GM21367 (cell line): ENCODE data around the gene CEBPA.
"Not testable (repeated sequence)": the region's sequence is repeated elsewhere in the genome, so short reads cannot be mapped to it uniquely, and the experiment has no call there.

ENCODE experiments used
- ATAC-seq: cut with Tn5 transposase; IDR thresholded peaks from one replicate; pipeline ENCODE4 v1.9.1; 2021; ENCODE audit not compliant: unreplicated experiment

CEBPA gene

DNA sequence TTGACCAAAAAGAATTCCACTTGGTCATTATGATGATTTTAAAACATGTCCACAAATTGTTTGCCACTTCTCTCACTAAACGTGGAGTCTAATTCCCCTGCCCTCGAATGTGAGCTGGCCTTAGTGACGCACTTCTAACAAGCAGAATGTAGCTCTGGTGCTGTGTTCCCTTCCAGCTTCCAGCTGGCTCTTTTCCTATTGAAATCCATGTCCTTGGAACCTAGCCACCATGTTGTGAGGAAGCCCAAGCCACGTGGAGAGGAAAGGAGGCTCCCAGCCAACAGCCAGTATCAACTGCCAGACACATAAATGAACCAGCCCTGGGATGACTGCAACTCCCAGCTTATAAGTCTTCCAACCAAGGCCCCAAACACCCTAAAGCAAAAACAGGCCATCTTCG lies 23.6 kb upstream of the CEBPA start:
- ATAC-seq: no peak

DNA sequence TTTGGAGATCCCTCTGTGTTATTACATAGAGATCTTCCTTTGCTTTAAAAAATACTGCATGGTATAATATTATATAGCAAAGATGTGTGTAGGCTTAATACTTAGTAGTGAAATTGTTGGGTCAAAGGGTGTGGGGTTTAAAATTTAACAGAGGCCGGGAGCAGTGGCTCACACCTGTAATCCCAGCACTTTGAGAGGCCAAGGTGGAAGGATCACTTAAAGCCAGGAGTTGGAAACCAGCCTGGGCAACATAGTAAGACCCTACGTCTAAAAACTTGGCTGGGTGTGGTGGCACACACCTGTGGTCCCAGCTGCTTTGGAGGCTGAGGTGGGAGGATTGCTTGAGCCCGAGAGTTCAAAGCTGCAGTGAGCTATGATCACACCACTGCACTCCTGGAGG lies 22.3 kb upstream of the CEBPA start:
- no peak for ATAC-seq

DNA sequence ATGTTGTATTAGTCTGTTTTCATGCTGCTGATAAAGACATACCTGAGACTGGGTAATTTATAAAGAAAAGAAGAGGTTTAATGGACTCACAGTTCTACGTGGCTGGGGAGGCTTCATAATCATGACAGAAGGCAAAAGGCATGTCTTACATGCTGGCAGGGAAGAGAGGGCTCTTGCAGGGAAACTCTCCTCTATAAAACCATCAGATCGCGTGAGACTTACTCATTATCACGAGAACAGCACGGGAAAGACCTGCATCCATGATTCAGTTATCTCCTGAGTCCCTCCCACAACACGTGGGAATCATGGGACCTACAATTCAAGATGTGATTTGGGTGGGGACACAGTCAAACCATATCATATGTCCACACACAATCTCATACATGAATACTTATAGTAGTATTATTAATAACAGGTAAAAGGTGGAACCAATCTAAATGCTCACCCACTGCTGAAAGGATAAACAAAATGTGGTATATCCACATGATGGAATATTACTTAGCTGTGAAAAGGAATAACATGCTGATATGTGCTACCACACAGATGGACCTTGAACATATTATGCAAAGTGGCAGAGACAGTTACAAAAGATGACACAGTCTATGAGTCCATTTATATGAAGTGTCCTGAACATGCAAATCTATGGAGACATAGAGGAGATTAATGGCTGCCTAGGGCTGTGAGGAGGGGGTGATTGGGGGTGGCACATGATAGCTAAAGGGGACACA lies 20.9 kb upstream of the CEBPA start:
- no peak for ATAC-seq

DNA sequence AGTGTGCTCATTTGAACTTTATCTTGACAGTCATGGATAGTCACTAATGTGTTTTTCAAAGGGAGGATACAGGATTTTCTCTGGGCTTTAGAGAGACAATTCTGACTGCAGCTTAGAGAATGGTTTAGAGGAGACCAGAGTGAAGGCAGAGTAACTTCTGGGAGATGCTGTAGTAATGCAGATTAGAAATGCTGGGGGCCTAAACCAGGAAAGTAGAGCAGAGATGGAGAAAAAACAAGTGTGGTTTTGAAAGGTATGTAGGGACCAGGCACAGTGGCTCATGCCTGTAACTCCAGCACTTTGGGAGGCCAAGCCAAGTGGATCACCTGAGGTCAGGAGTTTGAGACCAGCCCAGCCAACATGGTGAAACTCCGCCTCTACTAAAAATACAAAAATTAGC lies 18.3 kb upstream of the CEBPA start:
- no peak for ATAC-seq

DNA sequence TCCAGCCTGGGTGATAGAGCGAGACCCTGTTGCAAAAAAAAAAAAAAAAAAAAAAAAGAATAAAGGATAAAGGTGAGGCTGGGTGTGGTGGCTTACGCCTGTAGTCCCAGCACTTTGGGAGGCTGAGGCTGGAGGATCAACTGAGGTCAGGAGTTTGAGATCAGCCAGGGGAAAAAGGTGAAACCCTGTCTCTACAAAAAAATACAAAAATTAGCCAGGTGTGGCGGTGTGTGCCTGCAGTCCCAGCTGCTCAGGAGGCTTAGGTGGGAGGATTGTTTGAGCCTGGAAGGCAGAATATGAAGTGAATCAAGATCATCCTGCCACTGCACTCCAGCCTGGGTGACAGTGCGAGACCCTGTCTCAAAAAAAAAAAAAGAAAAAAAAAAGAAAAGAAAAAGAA lies 15.7 kb upstream of the CEBPA start:
- not testable (repeated sequence) for ATAC-seq

DNA sequence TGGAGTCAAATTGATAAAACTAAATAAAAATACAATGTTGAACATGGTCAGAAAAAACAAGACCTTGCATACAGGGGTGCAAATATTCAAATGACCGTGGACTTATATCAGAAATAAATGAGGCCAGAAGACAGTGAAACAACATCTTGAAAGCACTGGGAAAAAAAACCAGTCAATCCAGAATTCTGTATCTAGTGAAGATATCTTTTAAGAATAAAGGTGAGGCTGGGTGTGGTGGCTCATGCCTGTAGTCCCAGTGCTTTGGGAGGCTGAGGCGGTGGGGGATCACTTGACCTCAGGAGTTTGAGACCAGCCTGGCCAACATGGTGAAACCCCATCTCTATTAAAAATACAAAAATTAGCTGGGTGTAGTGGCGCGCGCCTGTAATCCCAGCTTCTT lies 15.2 kb upstream of the CEBPA start:
- ATAC-seq: no peak

DNA sequence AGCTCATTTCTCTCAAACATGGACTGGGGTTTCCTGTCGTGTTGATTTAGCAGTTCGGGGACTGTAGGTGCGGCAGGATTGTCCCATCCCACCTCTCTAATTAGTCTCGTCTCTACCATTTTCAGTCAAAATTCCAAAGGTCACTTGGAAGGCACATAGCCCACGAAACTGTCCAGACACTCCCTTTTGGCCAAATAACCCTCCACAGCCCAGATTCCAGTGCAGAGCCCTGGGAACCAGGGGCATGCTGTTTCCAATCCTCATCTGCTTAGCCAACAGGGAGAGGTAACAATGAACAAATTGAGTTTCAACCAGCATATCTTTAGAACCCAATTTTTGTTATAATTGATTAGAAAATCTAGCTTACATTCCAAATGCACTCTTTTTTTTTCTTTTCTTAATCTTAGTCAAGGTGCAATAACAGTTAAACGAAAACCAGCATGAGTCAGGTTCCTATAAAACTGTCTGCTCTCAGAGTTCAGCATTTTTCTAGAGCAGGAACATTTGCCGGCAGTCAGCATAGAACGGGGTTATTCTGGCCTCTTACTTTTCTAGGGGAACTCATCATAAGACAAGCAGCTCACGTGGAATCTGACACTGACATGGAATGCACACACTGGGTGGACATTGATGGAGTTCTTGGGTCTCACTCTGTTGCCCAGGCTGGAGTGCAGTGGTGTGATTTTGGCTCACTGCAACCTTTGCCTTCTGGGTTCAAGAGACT lies 14.4 kb upstream of the CEBPA start:
- ATAC-seq: no peak

DNA sequence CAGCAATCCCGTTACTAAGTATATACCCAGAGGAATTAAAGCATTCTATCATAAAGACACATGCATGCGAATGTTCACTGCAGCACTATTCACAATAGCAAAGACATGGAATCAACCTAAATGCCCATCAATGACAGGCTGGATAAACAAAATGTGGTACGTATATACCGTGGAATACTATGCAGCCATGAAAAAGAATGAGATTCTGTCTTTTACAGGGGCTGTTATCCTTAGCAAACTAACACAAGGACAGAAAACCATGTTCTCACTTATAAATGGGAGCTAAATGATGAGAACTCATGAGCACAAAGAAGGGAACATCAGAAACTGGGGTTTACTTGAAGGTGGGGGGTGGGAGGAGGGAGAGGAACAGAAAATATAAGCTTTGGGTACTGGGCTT lies 10.5 kb upstream of the CEBPA start:
- not testable (repeated sequence) for ATAC-seq

DNA sequence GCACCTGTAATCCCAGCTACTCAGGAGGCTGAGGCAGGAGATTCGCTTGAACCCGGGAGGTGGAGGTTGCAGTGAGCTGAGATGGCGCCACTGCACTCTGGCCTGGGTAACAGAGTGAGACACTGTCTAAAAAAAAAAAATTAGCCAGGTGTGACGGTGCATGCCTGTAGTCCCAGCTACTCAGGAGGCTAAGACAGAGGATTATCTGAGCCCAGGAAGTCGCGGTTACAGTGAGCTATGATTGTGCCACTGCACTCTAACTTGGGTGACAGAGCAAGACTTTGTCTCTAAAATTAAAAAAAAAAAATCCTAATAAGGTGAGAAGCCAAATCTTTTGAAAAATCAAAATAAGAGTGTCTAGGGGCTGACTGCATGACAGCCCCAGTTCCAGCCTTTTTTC lies 9.7 kb upstream of the CEBPA start:
- no peak for ATAC-seq

DNA sequence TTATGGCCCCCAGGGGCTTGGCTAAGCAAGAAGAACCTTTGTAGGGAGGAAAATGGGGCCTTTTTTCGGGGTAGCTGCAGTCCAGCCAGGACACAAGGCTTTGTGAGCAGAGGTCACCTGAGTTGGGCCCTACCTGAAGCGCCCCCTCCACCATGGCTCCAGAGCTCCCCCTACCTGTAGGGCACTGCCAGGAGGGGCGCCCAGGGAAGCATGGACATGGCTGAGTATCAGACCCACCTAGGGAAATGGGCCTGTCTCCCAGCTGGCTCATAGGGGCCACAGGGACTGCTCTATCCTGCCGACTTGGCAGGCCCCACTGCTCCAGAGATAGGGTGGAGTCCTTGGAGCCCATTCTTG lies 9.0 kb upstream of the CEBPA start:
- ATAC-seq: no peak

DNA sequence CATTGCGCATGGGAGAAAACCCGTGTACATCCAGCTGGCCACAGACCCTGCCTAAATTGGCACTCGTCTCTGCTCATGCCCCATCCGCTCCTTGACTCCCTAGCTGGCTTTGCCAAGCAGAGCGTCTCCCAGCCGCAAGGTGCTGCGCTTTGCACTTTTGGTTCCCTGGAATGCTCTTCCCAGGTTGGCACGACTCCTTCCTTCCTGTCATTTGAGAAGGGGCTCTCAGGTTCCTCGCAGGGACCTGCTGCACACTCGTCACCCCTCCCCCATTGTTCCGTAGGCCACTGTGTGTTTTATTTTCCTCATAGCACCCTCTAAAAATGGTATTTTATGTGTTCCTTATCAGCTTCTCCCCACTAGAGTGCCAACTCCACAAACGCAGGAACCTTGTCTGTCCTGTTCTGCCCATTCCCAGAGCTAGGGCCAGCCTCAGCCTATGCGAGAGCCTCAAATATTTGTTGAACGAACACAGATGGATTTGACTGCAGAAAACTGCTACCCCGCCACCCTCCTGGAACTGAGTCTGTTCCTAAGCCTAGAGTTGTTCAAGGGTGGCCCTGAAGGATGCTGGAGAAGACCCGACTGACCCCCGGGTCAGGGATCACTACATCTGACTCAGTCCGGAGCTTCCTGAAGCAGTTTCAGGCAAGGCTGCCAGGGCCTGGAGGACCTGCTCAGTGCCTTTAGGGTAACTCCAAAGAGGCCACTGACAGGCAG lies 8.4 kb upstream of the CEBPA start:
- ATAC-seq: no peak

DNA sequence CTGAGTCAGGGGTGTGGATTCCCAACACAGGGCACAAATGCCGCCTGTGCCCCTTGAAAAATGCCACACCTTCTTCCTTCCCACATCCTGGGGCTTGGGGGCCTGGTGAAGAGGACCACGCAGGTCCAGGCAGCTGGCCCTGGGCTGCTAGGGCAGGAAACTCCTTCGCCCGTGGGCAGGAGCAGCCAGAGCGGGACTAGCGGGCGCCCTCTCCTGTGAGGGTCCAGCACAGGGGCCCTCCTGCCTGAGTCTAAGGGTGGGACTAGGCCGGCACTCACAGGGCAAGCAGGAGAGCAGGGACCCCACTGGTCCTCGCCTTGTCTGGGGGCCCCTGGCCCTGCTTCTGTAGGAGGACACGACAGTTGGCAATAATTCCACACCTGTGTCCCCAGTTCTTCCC lies 7.5 kb upstream of the CEBPA start:
- ATAC-seq: no peak

DNA sequence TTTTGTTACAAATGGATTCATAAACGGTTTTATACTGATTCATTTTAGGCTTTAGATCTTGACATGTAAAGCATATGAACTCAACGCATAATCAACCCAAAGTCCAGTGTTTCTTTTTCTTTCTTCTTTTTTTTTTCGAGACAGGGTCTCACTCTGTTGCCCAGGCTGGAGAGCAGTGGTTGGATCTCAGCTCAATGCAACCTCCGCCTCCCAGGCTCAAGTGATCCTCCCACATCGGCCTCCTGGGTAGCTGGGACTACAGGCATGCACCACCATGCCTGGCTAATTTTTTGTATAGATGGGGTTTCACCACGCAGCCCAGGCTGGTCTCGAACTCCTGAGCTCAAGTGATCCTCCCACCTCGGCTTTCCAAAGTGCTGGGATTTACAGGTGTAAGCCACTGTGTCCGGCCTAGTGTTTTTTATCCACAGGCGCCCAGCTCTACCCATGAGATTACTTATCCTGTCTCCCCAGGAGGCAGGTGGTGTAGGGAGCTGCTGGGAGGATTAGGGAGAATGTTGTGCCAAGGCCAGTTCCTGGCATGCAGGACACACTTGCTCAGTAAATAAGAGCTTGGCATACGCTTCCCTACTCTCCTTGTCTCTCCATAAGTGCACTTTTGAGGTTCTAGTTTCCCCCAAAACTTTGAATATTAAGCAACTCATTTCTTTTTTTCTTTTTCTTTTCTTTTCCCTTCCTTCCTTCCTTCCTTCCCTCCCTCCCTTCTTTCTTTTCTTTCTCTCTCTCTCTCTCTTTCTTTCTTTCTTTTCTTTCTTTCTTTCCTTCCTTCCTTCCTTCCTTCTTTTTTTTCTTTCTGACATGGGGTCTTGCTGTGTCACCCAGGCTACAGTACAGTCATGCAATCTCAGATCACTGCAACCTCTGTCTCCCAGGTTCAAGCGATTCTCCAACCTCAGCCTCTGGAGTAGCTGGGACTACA lies 4.8 kb upstream of the CEBPA start:
- no peak for ATAC-seq

DNA sequence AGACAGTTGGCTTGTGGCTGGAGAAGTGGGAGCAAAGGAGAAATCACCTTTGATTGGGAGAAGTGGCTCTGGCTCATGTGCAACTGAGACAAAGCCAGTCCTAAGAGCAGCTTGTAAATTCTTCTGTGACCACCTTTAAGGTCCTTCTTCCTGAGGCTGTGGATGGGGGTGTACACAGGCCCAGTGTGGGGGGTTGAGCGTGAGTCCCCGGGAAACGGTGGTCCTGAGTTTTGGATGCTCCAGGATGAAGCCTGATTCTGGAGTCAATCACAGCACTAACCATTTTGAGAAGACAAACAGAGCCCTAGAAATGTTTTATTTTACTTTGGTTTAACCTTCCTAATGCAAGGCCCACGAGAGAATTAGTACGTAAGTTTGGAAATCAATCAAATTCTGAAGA lies 3.9 kb upstream of the CEBPA start:
- ATAC-seq: no peak

DNA sequence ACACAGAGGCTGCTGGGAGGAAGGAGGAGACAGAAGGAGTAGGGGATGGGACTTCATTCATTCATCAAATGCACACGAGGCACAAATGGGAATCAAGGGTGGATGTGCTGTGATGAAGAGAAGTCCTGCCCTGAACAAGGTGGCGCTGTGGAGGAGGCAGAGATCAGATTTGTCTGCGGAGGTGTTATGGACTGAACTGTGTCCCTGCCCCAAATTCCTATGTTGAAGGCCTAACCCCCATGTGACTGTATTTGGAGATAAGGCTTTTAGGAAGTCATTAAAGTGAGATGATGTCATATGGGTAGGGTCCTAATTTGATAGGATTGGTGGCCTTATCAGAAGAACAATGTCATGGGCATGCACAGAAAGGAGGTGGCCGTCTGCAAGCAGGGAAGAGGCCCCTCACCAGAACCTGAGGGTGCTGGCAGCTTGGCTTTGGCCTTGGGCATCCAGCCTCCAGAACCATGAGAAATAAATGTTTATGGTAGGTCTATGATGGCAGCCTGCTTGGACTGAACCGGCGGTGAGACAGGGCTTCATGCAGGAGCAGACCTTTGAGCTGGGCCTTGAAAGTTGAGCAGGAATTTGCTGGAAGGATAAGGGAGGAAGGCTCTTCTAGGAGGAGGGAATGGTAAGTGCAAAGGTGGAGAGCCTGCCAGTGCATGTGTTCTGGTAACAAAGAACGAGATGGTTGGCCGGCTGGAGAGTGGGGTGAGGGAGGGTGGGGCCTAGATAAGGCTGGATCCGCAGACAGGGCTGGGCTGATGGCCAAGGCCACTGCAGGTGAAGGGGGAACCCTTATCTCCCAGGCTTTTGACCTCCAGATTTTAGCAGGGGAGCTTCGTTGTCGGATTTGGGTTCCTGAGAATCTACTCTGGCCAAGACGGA lies 2.7 kb upstream of the CEBPA start:
- no peak for ATAC-seq

DNA sequence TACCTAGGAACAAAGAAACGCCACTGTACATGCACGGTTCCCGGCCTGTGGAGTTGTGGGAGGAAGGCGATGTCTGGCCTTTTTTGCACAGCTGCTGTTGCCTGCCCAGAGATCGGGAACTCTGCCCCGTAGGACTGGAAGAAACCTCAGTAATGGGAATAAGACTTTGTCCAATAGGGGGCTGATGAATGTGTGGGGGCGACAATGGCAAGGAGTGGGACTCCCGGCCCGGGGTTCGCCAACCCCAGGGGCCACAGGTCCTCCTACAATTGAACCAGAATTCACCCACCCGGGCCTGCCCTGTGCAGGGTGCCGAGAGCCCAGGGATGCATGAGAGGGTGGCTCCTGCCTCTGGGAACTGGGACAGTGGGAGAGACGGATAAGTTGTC lies 2.0 kb upstream of the CEBPA start:
- ATAC-seq: no peak

DNA sequence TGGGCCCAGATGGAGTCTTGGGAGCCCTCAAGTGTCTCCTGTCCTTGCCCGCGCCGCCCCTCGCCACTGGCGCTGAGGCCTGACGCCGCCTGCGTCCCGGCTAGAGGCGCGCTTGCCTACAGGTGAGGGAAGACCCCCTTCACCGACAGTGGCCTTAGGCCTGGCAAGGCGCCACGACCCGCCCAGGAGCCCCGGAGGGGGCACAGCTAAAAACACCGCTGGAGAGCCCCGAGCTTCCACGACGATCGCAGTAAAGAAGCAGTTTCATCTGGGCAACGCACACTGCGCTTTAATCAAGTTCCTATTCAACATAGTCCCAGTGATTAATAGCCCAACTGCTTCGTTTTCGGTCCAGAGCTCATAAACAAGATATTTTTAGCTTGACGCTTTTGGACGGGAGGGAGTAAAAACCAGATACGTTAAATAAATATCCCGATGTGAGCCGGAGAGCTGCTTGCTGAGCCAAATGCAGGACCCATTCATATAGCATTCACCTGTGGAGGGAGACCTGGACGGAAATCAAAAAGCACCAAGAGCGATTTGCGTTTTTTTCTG lies 1.5 kb upstream of the CEBPA start:
- no peak for ATAC-seq

DNA sequence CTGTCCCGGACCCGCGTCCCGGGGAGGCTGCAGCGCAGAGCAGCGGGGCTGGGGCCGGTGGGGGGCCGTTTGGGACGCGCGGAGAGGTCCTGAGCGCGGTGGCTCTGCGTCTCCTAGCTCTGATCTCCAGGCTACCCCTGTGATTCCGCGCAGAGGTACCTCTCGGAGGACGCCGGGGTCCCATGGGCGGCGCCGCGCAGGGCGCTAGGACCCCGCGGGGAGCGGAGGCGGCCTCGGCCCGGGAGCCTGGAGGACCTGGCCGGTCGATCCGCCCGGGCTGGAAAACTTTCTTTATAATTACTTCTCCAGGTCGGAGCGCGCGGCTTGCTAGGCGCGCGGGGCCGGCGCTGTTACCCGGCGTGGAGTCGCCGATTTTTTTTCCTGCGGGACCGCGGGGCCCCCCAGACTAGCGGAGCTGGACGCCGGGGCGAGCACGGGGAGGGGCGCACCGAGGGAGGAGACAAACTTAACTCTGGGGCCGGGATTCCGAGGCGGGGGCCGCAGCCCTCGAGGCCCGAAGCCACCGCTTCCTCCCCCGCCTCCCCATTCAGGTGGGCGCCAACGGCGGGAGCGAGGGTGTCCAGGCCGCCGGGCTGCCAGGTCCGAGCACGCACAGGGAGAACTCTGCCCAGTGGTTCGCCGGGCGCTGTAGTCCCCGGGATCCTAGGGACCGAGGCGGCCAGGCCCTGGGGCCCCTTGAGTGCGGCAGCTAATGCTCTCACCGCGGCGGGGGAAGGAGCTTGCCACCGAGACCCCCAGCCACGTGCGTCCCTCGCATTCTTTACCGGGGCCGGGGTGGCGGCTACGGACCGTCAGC lies 848 bp upstream of the CEBPA start:
- no peak for ATAC-seq

DNA sequence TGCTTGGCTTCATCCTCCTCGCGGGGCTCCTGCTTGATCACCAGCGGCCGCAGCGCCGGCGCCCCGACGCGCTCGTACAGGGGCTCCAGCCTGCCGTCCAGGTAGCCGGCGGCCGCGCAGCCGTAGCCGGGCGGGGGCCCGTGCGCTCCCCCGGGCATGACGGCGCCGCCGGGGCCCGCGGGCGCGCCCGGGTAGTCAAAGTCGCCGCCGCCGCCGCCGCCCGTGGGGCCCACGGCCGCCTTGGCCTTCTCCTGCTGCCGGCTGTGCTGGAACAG lies 497 bp downstream of the CEBPA start:
- no peak for ATAC-seq
